ENCODE measurements around the gene CD55.

CD55 gene

GRCh38 chr1:207286786-207287468, 34.6 kb upstream of the CD55 start:
- Histone ChIP-seq H3K4me1 (peaks cover 0 to 16% (median 5%) of the 10 kb centered on the region in 4 donors), H3K27me3 (no peaks in the 10 kb centered on the region), H3K9me3 (no peaks in the 10 kb centered on the region), H3K36me3 (no peaks in the 10 kb centered on the region), H3K27ac (no peak overlapping the region), H3K4me3 (no peak overlapping the region)
- DNase-seq = no peak
- TF ChIP-seq CTCF (IDR thresholded peaks at IDR 0.05) = no peak
- intact Hi-C loops (cut with DNase I; ENCODE audit: low total_unique reads) = no loop called here

- DNase-seq = no peak
- intact Hi-C loops (cut with DNase I; ENCODE audit: low total_unique reads) = no loop called here
- Histone ChIP-seq H3K9me3 (no peaks in the 10 kb centered on the region), H3K27ac (no peak overlapping the region), H3K36me3 (no peaks in the 10 kb centered on the region), H3K4me3 (no peak overlapping the region), H3K4me1 (peaks cover 0 to 8% (median 1%) of the 10 kb centered on the region in 4 donors), H3K27me3 (no peaks in the 10 kb centered on the region)
- TF ChIP-seq CTCF (IDR thresholded peaks at IDR 0.05) = no peak
Observed at GRCh38 chr1:207288315-207288714, 33.2 kb upstream of the CD55 start.

GRCh38 chr1:207289756-207290155, 31.7 kb upstream of the CD55 start:
- H3K27me3 ChIP-seq = no peaks in the 10 kb centered on the region
- no peak overlapping the region for H3K27ac ChIP-seq
- TF ChIP-seq CTCF (IDR thresholded peaks at IDR 0.05) = no peak
- no peak overlapping the region for H3K4me3 ChIP-seq
- H3K36me3 ChIP-seq = no peaks in the 10 kb centered on the region
- no peak for DNase-seq
- no peaks in the 10 kb centered on the region for H3K9me3 ChIP-seq
- H3K4me1 ChIP-seq = peaks cover 0 to 8% (median 0%) of the 10 kb centered on the region in 4 donors
- intact Hi-C loops (cut with DNase I; ENCODE audit: low total_unique reads) = no loop called here

GRCh38 chr1:207291723-207292122, 29.8 kb upstream of the CD55 start:
- Histone ChIP-seq H3K4me3 (no peak overlapping the region), H3K27ac (no peak overlapping the region), H3K4me1 (peaks cover 0 to 8% (median 0%) of the 10 kb centered on the region in 4 donors), H3K27me3 (no peaks in the 10 kb centered on the region), H3K36me3 (no peaks in the 10 kb centered on the region), H3K9me3 (no peaks in the 10 kb centered on the region)
- no peak for DNase-seq
- intact Hi-C loops (cut with DNase I; ENCODE audit: low total_unique reads) = no loop called here
- no peak for TF ChIP-seq CTCF (IDR thresholded peaks at IDR 0.05)

GRCh38 chr1:207298186-207298585, 23.3 kb upstream of the CD55 start:
- no peaks in the 10 kb centered on the region for H3K4me1 ChIP-seq
- H3K4me3 ChIP-seq = no peak overlapping the region
- H3K36me3 ChIP-seq = no peaks in the 10 kb centered on the region
- H3K27ac ChIP-seq = no peak overlapping the region
- no peak for TF ChIP-seq CTCF (IDR thresholded peaks at IDR 0.05)
- no peak for DNase-seq
- H3K9me3 ChIP-seq = no peaks in the 10 kb centered on the region
- no peaks in the 10 kb centered on the region for H3K27me3 ChIP-seq
- intact Hi-C loops (cut with DNase I; ENCODE audit: low total_unique reads) = no loop called here

Measured in tibial artery (tissue), 4 donors.